H1 (cell line): Measurements from ENCODE around the gene PC. TPM values are rescaled to one million over a fixed set of nuclear protein-coding genes. Genes with fewer than 3 reads are reported as not detected.

Source experiments
- CTCF ChIA-PET: fragments of 300-600 bp; sonication (Branson Sonifier 250); formaldehyde crosslinking; loops from one replicate; lab custom pipeline; 2021; ENCODE audit not compliant: partially characterized antibody; lab: Charles Lee
- POLR2A ChIA-PET: fragments of 300-600 bp; sonication (Branson Sonifier 250); formaldehyde crosslinking; loops from one replicate; lab custom pipeline; 2021; ENCODE audit warnings: inconsistent platforms; ENCODE audit not compliant: partially characterized antibody; lab: Charles Lee
- DNase-seq, 2 experiments: peaks; one replicate each; pipeline versions ENCODE4 v3.0.0 to v3.0.0-alpha.2; 2010 to 2022; ENCODE audit warnings: low spot score in 2 of 2, low read depth in 1 of 2, mixed read lengths in 1 of 2
- FAIRE-seq: peaks from 2 replicates; lab custom pipeline; 2011; peaks lifted over from hg19 to GRCh38; lab: Jason Lieb, UNC
- H2AFZ ChIP-seq: 2 replicates; pipeline ENCODE4 v1.8.1; 2012; ENCODE audit warnings: low read length, inconsistent platforms
- H2AK5ac ChIP-seq: 2 replicates; pipeline ENCODE4 v1.6.1; 2013; ENCODE audit warnings: low read depth, low read length
- H2BK120ac ChIP-seq: replicated peaks from 2 replicates; pipeline ENCODE3; 2013; ENCODE audit warnings: low read depth, low read length, inconsistent platforms
- H2BK12ac ChIP-seq: 2 replicates; pipeline ENCODE4 v1.6.1; 2013; ENCODE audit warnings: low read depth, low read length
- H2BK15ac ChIP-seq: 2 replicates; pipeline ENCODE4 v1.6.1; 2013; ENCODE audit warnings: low read length
- H2BK20ac ChIP-seq: 2 replicates; pipeline ENCODE4 v1.6.1; 2013; ENCODE audit warnings: low read length
- H2BK5ac ChIP-seq: 2 replicates; pipeline ENCODE4 v1.6.1; 2013; ENCODE audit warnings: low read depth, low read length
- H3K14ac ChIP-seq: 2 replicates; pipeline ENCODE4 v1.6.1; 2013; ENCODE audit warnings: inconsistent platforms; ENCODE audit not compliant: insufficient read length
- H3K18ac ChIP-seq: 2 replicates; pipeline ENCODE4 v1.6.1; 2013; ENCODE audit warnings: low read length; ENCODE audit errors: extremely low read depth
- H3K23ac ChIP-seq: 2 replicates; pipeline ENCODE4 v1.6.1; 2013; ENCODE audit warnings: inconsistent platforms; ENCODE audit not compliant: insufficient read length
- H3K23me2 ChIP-seq: 2 replicates; pipeline ENCODE4 v1.6.1; 2013; ENCODE audit warnings: low read depth, low read length
- H3K27ac ChIP-seq: 2 replicates; pipeline ENCODE4 v1.6.1; 2011; ENCODE audit warnings: low read depth, low read length, inconsistent platforms
- H3K27me3 ChIP-seq, 4 experiments: replicated peaks in 1 of 4; 1 replicate in 1 of 4; 2 replicates in 3 of 4; pipeline versions ENCODE4 v1.6.1 to v1.8.1; 2011 to 2013; ENCODE audit warnings: low read length in 3 of 4, mild to moderate bottlenecking in 3 of 4, inconsistent platforms in 2 of 4, mixed read lengths in 2 of 4, moderate library complexity in 1 of 4; ENCODE audit not compliant: control insufficient read depth in 3 of 4, insufficient read depth in 3 of 4; ENCODE audit errors: extremely low read depth in 1 of 4
- H3K36me3 ChIP-seq, 4 experiments: 2 replicates each; pipeline versions ENCODE4 v1.6.1 to v1.8.1; 2011 to 2013; ENCODE audit warnings: mild to moderate bottlenecking in 4 of 4, low read length in 3 of 4, moderate library complexity in 2 of 4, control low read depth in 1 of 4, inconsistent platforms in 1 of 4; ENCODE audit not compliant: insufficient read depth in 4 of 4, control insufficient read depth in 2 of 4
- H3K4ac ChIP-seq: replicated peaks from 2 replicates; pipeline ENCODE3; 2013; ENCODE audit warnings: low read length, low read depth, mixed read lengths, inconsistent platforms; ENCODE audit not compliant: insufficient read length
- H3K4me1 ChIP-seq, 4 experiments: replicated peaks in 1 of 4; 1 replicate in 1 of 4; 2 replicates in 3 of 4; pipeline versions ENCODE4 v1.6.1 to v1.8.1; 2011 to 2013; ENCODE audit warnings: low read length in 3 of 4, inconsistent platforms in 2 of 4, mixed read lengths in 1 of 4; ENCODE audit not compliant: insufficient read depth in 4 of 4, control insufficient read depth in 3 of 4
- H3K4me2 ChIP-seq, 2 experiments: 2 replicates each; pipeline versions ENCODE4 v1.6.1 to v1.8.1; 2011 to 2013; ENCODE audit warnings: low read depth in 2 of 2, low read length in 2 of 2, control low read depth in 1 of 2, inconsistent platforms in 1 of 2, mild to moderate bottlenecking in 1 of 2; ENCODE audit not compliant: insufficient read depth in 1 of 2
- H3K4me3 ChIP-seq, 4 experiments: fragments of 200-600, 300-600 bp in 1 of 4; sonication (generic), shearing (Covaris generic), sonication (Bioruptor Twin) in 1 of 4; 2 replicates each; pipeline versions ENCODE4 v1.5.1 to v1.8.1; 2011 to 2016; ENCODE audit warnings: low read length in 4 of 4, low read depth in 3 of 4, control low read depth in 2 of 4, inconsistent platforms in 2 of 4, mild to moderate bottlenecking in 2 of 4, mixed read lengths in 1 of 4, moderate library complexity in 1 of 4; ENCODE audit not compliant: insufficient read depth in 2 of 4; ENCODE audit errors: extremely low read depth in 1 of 4
- H3K56ac ChIP-seq: replicated peaks from 2 replicates; pipeline ENCODE3; 2013; ENCODE audit warnings: low read depth, mild to moderate bottlenecking, mixed read lengths, low read length, inconsistent platforms; ENCODE audit not compliant: insufficient read length
- H3K79me1 ChIP-seq: 2 replicates; pipeline ENCODE4 v1.6.1; 2013; ENCODE audit warnings: low read depth, low read length, control low read depth
- H3K79me2 ChIP-seq, 2 experiments: 2 replicates each; pipeline versions ENCODE4 v1.6.1 to v1.8.1; 2012 to 2013; ENCODE audit warnings: low read length in 2 of 2, mild to moderate bottlenecking in 2 of 2, inconsistent platforms in 1 of 2; ENCODE audit not compliant: insufficient read depth in 2 of 2, control insufficient read depth in 1 of 2
- H3K9ac ChIP-seq, 4 experiments: replicated peaks in 1 of 4; 1 replicate in 1 of 4; 2 replicates in 3 of 4; pipeline versions ENCODE4 v1.6.1 to v1.8.1; 2011 to 2013; ENCODE audit warnings: low read depth in 3 of 4, low read length in 3 of 4, control low read depth in 2 of 4, mild to moderate bottlenecking in 2 of 4, moderate library complexity in 2 of 4, inconsistent platforms in 1 of 4; ENCODE audit errors: extremely low read depth in 1 of 4
- H3K9me3 ChIP-seq, 2 experiments: 2 replicates each; pipeline versions ENCODE4 v1.6.1 to v1.8.1; 2012 to 2013; ENCODE audit warnings: mild to moderate bottlenecking in 2 of 2, moderate library complexity in 2 of 2, control low read depth in 1 of 2, inconsistent platforms in 1 of 2, low read depth in 1 of 2, low read length in 1 of 2, mixed read lengths in 1 of 2; ENCODE audit not compliant: insufficient read depth in 2 of 2
- H4K20me1 ChIP-seq, 2 experiments: replicated peaks in 1 of 2; 2 replicates each; pipeline versions ENCODE3 to v1.8.1; 2011 to 2013; ENCODE audit warnings: inconsistent platforms in 2 of 2, low read length in 2 of 2, mild to moderate bottlenecking in 1 of 2; ENCODE audit not compliant: insufficient read depth in 2 of 2, control insufficient read depth in 1 of 2
- H4K5ac ChIP-seq: 2 replicates; pipeline ENCODE4 v1.6.1; 2013; ENCODE audit warnings: low read length, low read depth, mixed read lengths, inconsistent platforms; ENCODE audit not compliant: insufficient read length
- H4K8ac ChIP-seq: 2 replicates; pipeline ENCODE4 v1.8.0; 2013; ENCODE audit warnings: mild to moderate bottlenecking, moderate library complexity, low read length, inconsistent platforms; ENCODE audit not compliant: insufficient read depth; ENCODE audit errors: extremely low read depth
- H4K91ac ChIP-seq: replicated peaks from 2 replicates; pipeline ENCODE3; 2013; ENCODE audit warnings: low read length, mixed read lengths, inconsistent platforms; ENCODE audit not compliant: insufficient read length
- BCL11A ChIP-seq, 2 experiments: IDR thresholded peaks; one replicate each; pipeline ENCODE4 v1.6.1; 2011; ENCODE audit warnings: low read depth in 2 of 2, low read length in 2 of 2, mild to moderate bottlenecking in 2 of 2
- RAD21 ChIP-seq, 2 experiments: IDR thresholded peaks in 1 of 2; conservative IDR thresholded peaks in 1 of 2; 2 replicates each; pipeline ENCODE4 v1.6.1; 2011; ENCODE audit warnings: low read depth in 2 of 2, low read length in 2 of 2, improper control_type of control experiment in 1 of 2, inconsistent platforms in 1 of 2, mild to moderate bottlenecking in 1 of 2, moderate library complexity in 1 of 2
- WGBS, 2 experiments: shearing (Covaris generic) in 1 of 2; methylation state at CpG; one replicate each; pipeline versions ENCODE4 v1.1.6 to v1.1.7; 2013 to 2015; ENCODE audit warnings: low lambda C conversion rate in 2 of 2, mixed read lengths in 2 of 2, inconsistent platforms in 1 of 2, low coverage in 1 of 2, missing lambda C conversion rate in 1 of 2; ENCODE audit not compliant: insufficient replicate concordance in 2 of 2, insufficient coverage in 1 of 2, insufficient read length in 1 of 2; ENCODE audit errors: extremely low coverage in 1 of 2, missing lambda C conversion rate in 1 of 2; 5-methylcytosine and 5-hydroxymethylcytosine counted together
- polyA plus RNA-seq, 7 experiments: library from polyadenylated mRNA; depleted of rRNA in 3 of 7; stranded (reverse) in 5 of 7; unstranded in 2 of 7; fragments of >200 nt in 5 of 7; fragments of 200-250 nt in 2 of 7; gene quantifications; 1 replicate in 5 of 7; 2 replicates in 1 of 7; 4 replicates in 1 of 7; pipeline versions ENCODE4 v1.2.1 to v1.2.3, GENCODE V29; 2011 to 2013; ENCODE audit warnings: missing spikeins in 2 of 7, mixed read lengths in 2 of 7
- total RNA-seq: library from RNA; stranded (reverse); fragmentation: NEBNext Ultra II Directional; extraction: Animal tissue kit (Norgen Biotek cat#: 25700); gene quantifications from 2 replicates; pipeline ENCODE4 v1.2.1, GENCODE V29; 2021

PC gene
- total and polyA plus RNA-seq, 2 of the 8 experiments (the other 6 are each of a cell fraction or from before 2014, with no cell fraction given): 11.5 to 27.5 TPM

- no peak for FAIRE-seq
- Histone ChIP-seq H3K18ac (no peak overlapping the region), H3K27me3 (no peaks in the 10 kb centered on the region), H3K14ac (no peak overlapping the region), H3K4ac (no peak overlapping the region), H4K8ac (no peak overlapping the region), H3K4me3 (no peak overlapping the region), H3K23ac (no peak overlapping the region), H3K4me2 (no peak overlapping the region), H2BK20ac (no peak overlapping the region), H3K9me3 (no peaks in the 10 kb centered on the region), H2AFZ (no peak overlapping the region), H3K79me1 (peaks cover 2% of the 10 kb centered on the region), H2BK12ac (peak overlapping the region; percentile 46; the same call in 1 of the 2 replicates), H3K56ac (no peak overlapping the region), H3K27ac (0 out of 2 replicates have a peak overlapping the region, but pooled peaks have one; percentile 29), H4K91ac (peak overlapping the region; percentile 22), H3K23me2 (no peaks in the 10 kb centered on the region), H3K9ac (no peak overlapping the region), H4K5ac (no peak overlapping the region), H2BK5ac (no peak overlapping the region), H4K20me1 (peaks cover 0 to 2% of the 10 kb centered on the region in 2 experiments)
- POLR2A ChIA-PET: interaction anchor here (0.9 to 1.8 kb wide), 6 partner anchors 15 to 38 kb away, joined by 3 to 7 read pairs (median 5); partner anchors contain the start of gene RCE1
- no peak for DNase-seq
- 89% methylated on average over 10 of the region's 10 CpGs; no CpG with 5 or more reads in 1 of the 2 experiments for WGBS, 2 experiments
- peak; percentile 8 to 15; a peak in 1 of 4 replicates for TF ChIP-seq RAD21 (IDR thresholded peaks at IDR 0.05 in 1 of 2, conservative IDR thresholded peaks at IDR 0.05 in 1 of 2; ENCODE audit: low read depth in 2 of 2, low read length in 2 of 2)
- TF ChIP-seq BCL11A (IDR thresholded peaks at IDR 0.05; ENCODE audit: low read depth in 2 of 2, low read length in 2 of 2): no peak
- TF ChIP-seq, all 59 proteins: peak for 1
- CTCF ChIA-PET: interaction anchor here (0.6 to 11.9 kb wide), 23 partner anchors 13 to 518 kb away, joined by 3 to 199 read pairs (median 5); partner anchors contain the start of genes C11orf86 and RCE1
- Histone ChIP-seq H3K36me3 (no peaks in the 10 kb centered on the region), H2AK5ac (peak overlapping the region; percentile 76; the same call in 1 of the 2 replicates), H3K4me1 (peaks cover 4 to 21% (median 14%) of the 10 kb centered on the region in 4 experiments), H3K79me2 (no peaks in the 10 kb centered on the region), H2BK15ac (peak overlapping the region; percentile 77; the same call in 1 of the 2 replicates), H2BK120ac (no peak overlapping the region)
Observed at GRCh38 chr11:66881451-66881835, 76.7 kb downstream of the PC start.
